Measurements from ENCODE around the gene RAMACL.

DNA sequence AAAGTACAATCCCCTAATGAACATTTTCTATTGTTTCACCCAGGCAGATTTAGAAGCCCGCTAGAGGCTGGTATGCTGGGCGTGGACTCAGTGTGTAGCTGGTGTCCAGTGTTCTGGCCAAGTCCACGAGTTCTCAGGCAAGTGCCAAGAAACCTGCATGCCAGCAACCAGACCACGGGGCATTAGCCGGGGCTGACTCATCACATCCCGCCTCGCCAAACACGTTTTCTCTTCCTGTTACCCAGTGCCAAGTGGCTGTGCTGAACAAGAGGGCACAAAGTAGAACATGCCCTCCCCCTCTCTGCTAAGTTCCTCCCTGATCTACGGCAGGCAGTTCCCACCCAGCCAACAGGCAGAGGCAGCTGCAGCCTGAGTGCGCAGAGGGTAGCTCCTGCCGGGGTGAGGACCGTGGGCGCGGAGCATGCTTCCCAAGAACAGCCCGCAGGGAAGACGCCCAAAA, 29.6 kb downstream of the RAMACL start:
- TF ChIP-seq CTCF (IDR thresholded peaks at IDR 0.05) (no peak), EP300 (IDR thresholded peaks at IDR 0.05) (peak; percentile 90 to 97)

All from tibial nerve (tissue), 4 donors.